K562 (cell line): ENCODE results near the gene KIAA0513.
A peak's percentile ranks its signal among the peaks of the same experiment; 100 is the strongest.

Experiments
- CREB1 ChIP-seq, 2 experiments: sonication (generic) in 1 of 2; formaldehyde crosslinking in 1 of 2; IDR thresholded peaks; 2 replicates each; pipeline versions ENCODE4 v1.6.1 to v1.8.0; 2012 to 2022; ENCODE audit warnings: inconsistent platforms in 1 of 2, mild to moderate bottlenecking in 1 of 2, missing genetic modification reagents in 1 of 2, moderate library complexity in 1 of 2
- MAFK ChIP-seq: IDR thresholded peaks from 2 replicates; pipeline ENCODE4 v1.6.1; 2011; ENCODE audit warnings: low read length, improper control_type of control experiment
- MCM5 ChIP-seq: fragments of 450-650 bp; IDR thresholded peaks from 2 replicates; pipeline ENCODE4 v1.6.1; 2016; ENCODE audit warnings: low read depth

- no peak for TF ChIP-seq CREB1 (IDR thresholded peaks at IDR 0.05)
- no peak for TF ChIP-seq CREB1 (CRISPR knock-in tag; IDR thresholded peaks at IDR 0.05)
- peak; percentile 88 for TF ChIP-seq MAFK
- no peak for TF ChIP-seq MCM5
Measured at GRCh38 chr16:85124636-85125346, 97.2 kb downstream of the KIAA0513 start.
